Fibroblast of mammary gland (primary cell): ENCODE data around the gene DCAF10.
"Not testable (repeated sequence)": the region's sequence is repeated elsewhere in the genome, so short reads cannot be mapped to it uniquely, and the experiment has no call there.

Source experiments
- DNase-seq: peaks from one replicate; pipeline ENCODE4 v3.0.0-alpha.2; 2010; ENCODE audit warnings: low read depth
- H3K4me3 ChIP-seq: 2 replicates; pipeline ENCODE4 v1.5.1; 2011; ENCODE audit warnings: low read depth, mild to moderate bottlenecking, low read length, moderate library complexity; ENCODE audit not compliant: control insufficient read depth
- CTCF ChIP-seq: conservative IDR thresholded peaks from 2 replicates; pipeline ENCODE4 v1.5.1; 2011; ENCODE audit warnings: low read depth, low read length, inconsistent platforms; ENCODE audit not compliant: control insufficient read depth, insufficient read depth

The DCAF10 gene

GRCh38 chr9:37800631-37801286 lies at the start of gene DCAF10:
DCAF10 (plus strand) TSS chr9:37800797; CDS start chr9:37800867, 70 bp downstream.
- no peak for TF ChIP-seq CTCF
- peak; percentile 76 for DNase-seq
- H3K4me3 ChIP-seq = peak within 1 kb of the TSS; percentile 96

- no peak for DNase-seq
- no peak for TF ChIP-seq CTCF
- H3K4me3 ChIP-seq = no peak overlapping the region
Measured at GRCh38 chr9:37751186-37751585, 49.4 kb upstream of the DCAF10 start.

- DNase-seq, H3K4me3 ChIP-seq: not testable (repeated sequence)
Measured at GRCh38 chr9:37751704-37752103, 48.9 kb upstream of the DCAF10 start.

- not testable (repeated sequence) for DNase-seq, H3K4me3 ChIP-seq
Measured at GRCh38 chr9:37752112-37752511, 48.5 kb upstream of the DCAF10 start.

- H3K4me3 ChIP-seq = peak overlapping the region; percentile 92
- no peak for TF ChIP-seq CTCF
- DNase-seq = no peak
Measured at GRCh38 chr9:37752642-37753488, 47.7 kb upstream of the DCAF10 start.

GRCh38 chr9:37753489-37754190 lies 47.0 kb upstream of the DCAF10 start, which contains the start of gene TRMT10B:
TRMT10B (plus strand) TSS chr9:37753805; CDS start chr9:37761932, 8,127 bp downstream.
- peak within 1 kb of the TSS; percentile 92 for H3K4me3 ChIP-seq
- peak; percentile 60 for DNase-seq
- no peak for TF ChIP-seq CTCF

- no peak overlapping the region for H3K4me3 ChIP-seq
- no peak for DNase-seq
- no peak for TF ChIP-seq CTCF
Measured at GRCh38 chr9:37758747-37759146, 41.9 kb upstream of the DCAF10 start.
